Germinal center (tissue), 1 donor: Measurements from ENCODE around the gene PRODH.
"Not testable (repeated sequence)": the region's sequence is repeated elsewhere in the genome, so short reads cannot be mapped to it uniquely, and the experiment has no call there.

Source experiments
- DNase-seq: peaks from one replicate; pipeline ENCODE4 v3.0.0; 2012; ENCODE audit warnings: mixed read lengths, low spot score

PRODH gene

DNA sequence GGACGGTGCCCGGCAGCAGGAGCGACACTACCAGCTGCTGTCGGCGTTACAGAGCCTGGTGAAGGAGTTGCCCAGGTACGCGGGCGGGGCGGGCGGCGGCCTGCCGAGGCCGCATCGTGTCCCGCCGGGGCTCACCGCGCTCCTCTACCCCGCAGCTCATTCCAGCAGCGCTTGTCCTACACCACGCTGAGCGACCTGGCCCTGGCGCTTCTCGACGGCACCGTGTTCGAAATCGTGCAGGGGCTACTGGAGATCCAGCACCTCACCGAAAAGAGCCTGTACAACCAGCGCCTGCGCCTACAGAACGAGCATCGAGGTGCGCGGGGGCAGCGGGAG lies 29.7 kb downstream of the PRODH start:
- DNase-seq = not testable (repeated sequence)

DNA sequence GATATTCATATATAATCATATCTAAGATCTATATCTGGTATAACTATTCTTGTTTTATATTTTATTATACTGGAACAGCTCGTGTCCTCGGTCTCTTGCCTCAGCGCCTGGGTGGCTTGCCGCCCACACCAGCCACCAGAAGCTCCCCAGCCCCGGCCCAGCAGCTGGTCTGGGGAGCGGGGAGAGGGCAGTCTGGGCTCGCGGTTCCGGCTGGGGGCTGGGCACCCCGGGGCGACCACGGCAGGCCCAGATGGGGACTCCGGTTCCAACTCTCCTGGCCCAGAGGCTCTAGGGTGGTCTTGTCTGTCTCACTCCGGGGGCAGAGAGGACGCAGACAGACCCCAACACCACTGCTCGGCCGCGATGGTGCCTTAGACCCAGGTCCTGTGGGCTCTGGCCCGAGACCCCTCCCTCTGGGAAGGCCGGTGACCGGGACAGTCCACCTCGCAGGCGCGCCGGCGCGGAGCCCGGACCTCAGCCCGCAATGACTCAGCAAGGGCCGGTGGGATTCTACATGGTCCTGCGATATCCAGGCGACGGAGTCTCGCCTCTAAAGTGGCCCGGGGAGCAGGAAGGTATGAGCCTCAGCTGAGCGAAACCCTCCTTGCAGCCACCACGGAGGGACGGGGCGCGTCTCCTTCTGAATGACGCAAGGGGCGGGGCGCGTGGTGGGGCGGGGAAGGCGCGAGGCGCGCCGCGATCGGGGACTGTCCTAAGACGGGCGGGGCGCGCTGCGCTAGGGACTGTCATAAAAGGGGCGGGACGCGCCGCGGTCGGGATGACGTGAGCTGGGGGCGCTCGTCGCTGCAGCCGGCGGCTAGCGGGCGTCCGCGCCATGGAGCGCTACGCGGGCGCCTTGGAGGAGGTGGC lies 30.3 kb downstream of the PRODH start, which contains the start of gene DGCR6:
Gene DGCR6 (plus strand): TSS at position 781 of the 870 bp plus-strand sequence. CDS start 55 bp downstream, at position 836.
- no peak for DNase-seq

DNA sequence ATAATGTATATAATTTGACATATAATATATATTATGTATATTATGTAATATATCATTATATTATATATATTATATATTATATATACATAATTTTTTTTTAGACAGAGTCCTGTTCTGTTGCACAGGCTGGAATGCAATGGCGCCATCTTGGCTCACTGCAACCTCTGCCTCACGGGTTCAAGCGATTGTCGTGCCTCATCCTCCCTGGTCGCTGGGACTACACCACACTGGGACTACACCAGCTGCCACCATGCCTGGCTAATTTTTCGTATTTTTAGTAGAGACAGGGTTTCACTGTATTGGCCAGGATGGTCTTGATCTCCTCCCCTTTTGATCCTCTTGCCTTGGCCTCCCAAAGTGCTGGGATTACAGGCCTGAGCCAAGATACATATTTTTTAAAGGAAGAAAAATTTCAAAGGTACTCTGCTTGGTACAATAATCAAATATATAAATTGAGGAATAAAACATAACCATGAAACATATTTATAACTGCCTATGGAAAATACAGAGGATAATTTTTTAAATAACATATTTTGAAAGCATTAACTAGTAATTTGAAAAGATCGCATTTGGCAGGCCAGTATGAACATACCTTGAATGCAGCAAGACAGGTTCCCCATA lies 39.9 kb downstream of the PRODH start:
- not testable (repeated sequence) for DNase-seq

DNA sequence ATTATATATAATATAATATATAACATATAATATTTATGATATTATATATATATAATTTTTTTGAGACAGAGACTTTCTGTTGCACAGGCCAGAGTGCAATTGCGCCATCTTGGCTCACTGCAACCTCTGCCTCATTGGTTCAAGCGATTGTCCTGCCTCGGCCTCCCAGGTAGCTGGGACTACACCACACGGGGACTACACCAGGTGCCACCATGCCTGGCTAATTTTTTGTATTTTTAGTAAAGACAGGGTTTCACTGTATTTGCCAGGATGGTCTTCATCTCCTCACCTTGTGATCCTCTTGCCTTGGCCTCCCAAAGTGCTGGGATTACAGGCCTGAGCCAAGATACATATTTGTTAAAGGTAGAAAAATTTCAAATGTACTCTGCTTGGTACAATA lies 42.3 kb downstream of the PRODH start:
- not testable (repeated sequence) for DNase-seq

DNA sequence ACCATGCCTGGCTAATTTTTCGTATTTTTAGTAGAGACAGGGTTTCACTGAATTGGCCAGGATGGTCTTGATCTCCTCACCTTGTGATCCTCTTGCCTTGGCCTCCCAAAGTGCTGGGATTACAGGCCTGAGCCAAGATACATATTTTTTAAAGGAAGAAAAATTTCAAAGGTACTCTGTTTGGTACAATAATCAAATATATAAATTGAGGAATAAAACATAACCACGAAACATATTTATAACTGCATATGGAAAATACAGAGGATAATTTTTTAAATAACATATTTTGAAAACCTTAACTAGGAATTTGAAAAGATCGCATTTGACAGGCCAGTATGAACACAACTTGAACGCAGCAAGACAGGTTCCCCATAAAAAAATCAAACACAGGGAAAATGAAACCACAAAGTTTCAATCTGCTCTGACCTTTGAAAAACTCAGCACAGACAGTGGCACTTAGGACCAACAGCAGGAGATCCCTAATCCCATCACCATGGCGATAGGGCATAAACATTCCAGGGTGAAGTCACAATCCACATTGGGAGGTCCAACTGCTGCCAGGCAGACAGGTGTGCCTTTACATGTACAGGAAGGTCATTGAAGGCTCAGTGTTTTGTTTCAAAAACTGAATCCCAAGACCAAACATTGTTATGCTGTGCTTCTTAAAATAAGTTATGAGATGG lies 45.4 kb downstream of the PRODH start:
- DNase-seq = not testable (repeated sequence)

DNA sequence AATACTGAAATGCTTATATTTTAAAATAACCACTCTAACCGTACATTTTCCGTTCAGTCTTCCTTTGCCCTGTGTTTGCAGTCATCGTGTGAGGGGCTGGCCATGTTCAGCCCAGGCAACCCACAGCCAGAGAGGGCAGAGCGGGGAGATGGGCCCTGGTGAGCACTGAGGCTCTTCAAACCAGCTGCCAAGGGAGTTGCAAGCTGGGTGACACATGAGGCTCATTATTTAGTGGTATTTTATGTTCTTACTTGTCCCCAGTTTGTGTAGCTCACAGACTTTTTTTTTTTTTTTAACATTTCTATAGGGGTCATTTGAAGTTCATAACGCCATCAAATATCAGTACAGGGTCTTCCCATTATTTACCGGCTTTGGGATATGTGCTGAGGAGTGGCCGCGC lies 48.0 kb downstream of the PRODH start:
- no peak for DNase-seq

DNA sequence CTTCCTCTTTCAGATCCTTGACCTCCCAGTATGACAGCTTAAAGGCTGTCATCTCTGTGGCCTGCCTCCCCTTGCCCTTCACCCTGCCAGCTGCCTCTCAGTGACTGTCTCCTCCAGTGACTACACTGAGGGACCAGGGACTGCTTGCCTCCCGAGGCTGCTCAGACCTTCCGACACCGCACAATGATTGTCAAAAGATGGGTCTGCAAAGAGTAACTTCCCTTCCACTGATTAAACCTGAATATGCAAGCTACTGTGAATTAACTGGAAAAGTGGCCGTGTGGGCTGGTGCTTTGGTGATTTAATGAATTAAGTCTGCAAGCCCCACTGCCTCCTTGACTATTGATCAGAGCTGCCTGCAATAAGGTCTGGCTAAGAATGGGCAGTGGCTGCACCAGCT lies 51.6 kb downstream of the PRODH start:
- not testable (repeated sequence) for DNase-seq

DNA sequence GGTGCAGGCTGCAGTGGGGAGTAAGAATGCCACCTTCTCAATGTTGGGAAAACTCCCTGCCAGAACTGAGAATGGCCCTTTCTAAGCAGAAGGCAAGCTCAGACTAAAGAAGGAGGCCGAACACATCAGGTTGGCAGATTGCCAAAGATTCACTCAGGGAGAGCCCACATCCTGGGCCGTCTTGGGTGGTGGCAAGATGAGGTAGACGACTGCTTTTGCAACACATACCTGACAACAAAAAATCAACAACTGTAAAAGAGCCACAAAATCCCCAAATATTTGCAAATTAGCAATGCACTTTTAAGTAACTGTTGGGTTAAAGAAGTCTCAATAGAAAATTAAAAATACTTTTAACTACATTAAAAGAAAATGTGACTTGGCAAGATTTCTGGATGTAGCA lies 54.8 kb downstream of the PRODH start:
- not testable (repeated sequence) for DNase-seq
